Vagina (tissue), 2 donors: Measurements from ENCODE around the gene MERTK. TPM values are rescaled to one million over a fixed set of nuclear protein-coding genes. Genes with fewer than 3 reads are reported as not detected.

ENCODE experiments used
- DNase-seq, 2 donors: peaks; one replicate each; pipeline ENCODE4 v3.0.0-alpha.2; 2017; ENCODE audit errors: extremely low spot score in 2 of 2
- H3K27ac ChIP-seq: fragments of 200-600 bp; sonication (generic); one replicate; pipeline ENCODE4 v1.5.1; 2019
- H3K27me3 ChIP-seq: fragments of 200-600 bp; sonication (generic); one replicate; pipeline ENCODE4 v1.5.1; 2019
- H3K36me3 ChIP-seq, 2 donors: fragments of 200-600 bp; sonication (generic); one replicate each; pipeline ENCODE4 v1.5.1; 2017 to 2019
- H3K4me1 ChIP-seq: fragments of 200-600 bp; sonication (generic); one replicate; pipeline ENCODE4 v1.5.1; 2019
- H3K4me3 ChIP-seq, 2 donors: fragments of 200-600 bp; sonication (generic); 1 replicate in 1 of 2; 2 replicates in 1 of 2; pipeline ENCODE4 v1.5.1; 2016 to 2019
- H3K9me3 ChIP-seq: fragments of 200-600 bp; sonication (generic); one replicate; pipeline ENCODE4 v1.5.1; 2019
- CTCF ChIP-seq, 3 experiments: fragments of 450-650 bp in 2 of 3; fragments of 200-600 bp in 1 of 3; sonication (generic) in 1 of 3; IDR thresholded peaks; one replicate each; pipeline ENCODE4 v1.5.1; 2017 to 2019; ENCODE audit warnings: antibody characterized with exemption in 3 of 3, mild to moderate bottlenecking in 2 of 3, moderate library complexity in 2 of 3
- POLR2A ChIP-seq, 2 donors: fragments of 450-650 bp; IDR thresholded peaks; one replicate each; pipeline ENCODE4 v1.6.1; 2017; ENCODE audit warnings: antibody characterized with exemption in 2 of 2, mild to moderate bottlenecking in 2 of 2, moderate library complexity in 2 of 2
- POLR2AphosphoS5 ChIP-seq, 2 donors: sonication (generic); formaldehyde crosslinking; IDR thresholded peaks; one replicate each; pipeline ENCODE4 v1.9.0; 2017; ENCODE audit warnings: antibody characterized with exemption in 2 of 2, mild to moderate bottlenecking in 2 of 2, low read depth in 1 of 2; ENCODE audit not compliant: insufficient read depth in 1 of 2
- intact Hi-C: fragments of 100-400 bp; cut with DNase I; formaldehyde crosslinking; loops from one replicate; pipeline ENCODE4 v1.15.1; 2023
- total RNA-seq: library from RNA; depleted of rRNA; stranded (reverse); fragments of >200 nt; gene quantifications from one replicate; pipeline ENCODE4 v1.2.3, GENCODE V29; 2016

MERTK gene
- total RNA-seq, 1 donor from 2014 or later = 15.7 TPM

GRCh38 chr2:112008910-112009485 is 110.6 kb downstream of the MERTK start:
- Histone ChIP-seq H3K9me3 (no peaks in the 10 kb centered on the region), H3K4me3 (no peak overlapping the region), H3K27me3 (no peaks in the 10 kb centered on the region), H3K27ac (no peak overlapping the region), H3K4me1 (peaks cover 8% of the 10 kb centered on the region), H3K36me3 (peaks cover 0 to 10% of the 10 kb centered on the region in 2 donors)
- TF ChIP-seq CTCF (IDR thresholded peaks at IDR 0.05) (no peak), POLR2A (IDR thresholded peaks at IDR 0.05) (no peak), POLR2AphosphoS5 (IDR thresholded peaks at IDR 0.05; ENCODE audit: insufficient read depth in 1 of 2, low read depth in 1 of 2) (no peak)
- intact Hi-C loops = no loop called here
- DNase-seq = no peak

GRCh38 chr2:112010751-112011150 is 112.3 kb downstream of the MERTK start:
- Histone ChIP-seq H3K27me3 (no peaks in the 10 kb centered on the region), H3K4me3 (no peak overlapping the region), H3K9me3 (no peaks in the 10 kb centered on the region), H3K27ac (no peak overlapping the region), H3K36me3 (peaks cover 0 to 10% of the 10 kb centered on the region in 2 donors), H3K4me1 (peaks cover 8% of the 10 kb centered on the region)
- intact Hi-C loops = no loop called here
- no peak for DNase-seq
- TF ChIP-seq CTCF (IDR thresholded peaks at IDR 0.05) (no peak), POLR2AphosphoS5 (IDR thresholded peaks at IDR 0.05; ENCODE audit: insufficient read depth in 1 of 2, low read depth in 1 of 2) (no peak), POLR2A (IDR thresholded peaks at IDR 0.05) (no peak)

- Histone ChIP-seq H3K9me3 (no peaks in the 10 kb centered on the region), H3K27ac (no peak overlapping the region), H3K27me3 (no peaks in the 10 kb centered on the region), H3K4me3 (no peak overlapping the region), H3K4me1 (no peaks in the 10 kb centered on the region), H3K36me3 (peaks cover 0 to 10% of the 10 kb centered on the region in 2 donors)
- TF ChIP-seq POLR2AphosphoS5 (IDR thresholded peaks at IDR 0.05; ENCODE audit: insufficient read depth in 1 of 2, low read depth in 1 of 2) = no peak
- TF ChIP-seq CTCF (IDR thresholded peaks at IDR 0.05) = no peak
- TF ChIP-seq POLR2A (IDR thresholded peaks at IDR 0.05) = no peak
- intact Hi-C loops = no loop called here
- DNase-seq = no peak
Measured at GRCh38 chr2:112012556-112012955, 114.1 kb downstream of the MERTK start.

- H3K27ac ChIP-seq = no peak overlapping the region
- no peak overlapping the region for H3K4me3 ChIP-seq
- TF ChIP-seq POLR2A (IDR thresholded peaks at IDR 0.05) = no peak
- TF ChIP-seq CTCF (IDR thresholded peaks at IDR 0.05) = no peak
- no peak for TF ChIP-seq POLR2AphosphoS5 (IDR thresholded peaks at IDR 0.05; ENCODE audit: insufficient read depth in 1 of 2, low read depth in 1 of 2)
- no peaks in the 10 kb centered on the region for H3K4me1 ChIP-seq
- intact Hi-C loops = no loop called here
- peaks cover 0 to 21% of the 10 kb centered on the region in 2 donors for H3K36me3 ChIP-seq
- DNase-seq = no peak
- no peaks in the 10 kb centered on the region for H3K27me3 ChIP-seq
- H3K9me3 ChIP-seq = no peaks in the 10 kb centered on the region
Measured at GRCh38 chr2:112018846-112019245, 120.4 kb downstream of the MERTK start.

- Histone ChIP-seq H3K9me3 (no peaks in the 10 kb centered on the region), H3K27ac (no peak overlapping the region), H3K27me3 (no peaks in the 10 kb centered on the region), H3K4me1 (no peaks in the 10 kb centered on the region), H3K36me3 (peaks cover 0 to 25% of the 10 kb centered on the region in 2 donors), H3K4me3 (no peak overlapping the region)
- no peak for DNase-seq
- no peak for TF ChIP-seq POLR2AphosphoS5 (IDR thresholded peaks at IDR 0.05; ENCODE audit: insufficient read depth in 1 of 2, low read depth in 1 of 2)
- TF ChIP-seq POLR2A (IDR thresholded peaks at IDR 0.05) = no peak
- no peak for TF ChIP-seq CTCF (IDR thresholded peaks at IDR 0.05)
- intact Hi-C loops = no loop called here
Measured at GRCh38 chr2:112019569-112019982, 121.2 kb downstream of the MERTK start.
